Activated T-helper 2 cell treated with anti-CD3 and anti-CD28 coated beads, Interferon-gamma antibody, Interleukin-2, Interleukin-4, amounts not matched to agents 10 μg/mL and 5 μg/mL and 100 μg/mL, durations not matched to agents 14 hours and 24 hours and 36 hours (primary cell): ENCODE results near the gene SNX8. TPM values are rescaled to one million over a fixed set of nuclear protein-coding genes. Genes with fewer than 3 reads are reported as not detected.
"Not testable (repeated sequence)": the region's sequence is repeated elsewhere in the genome, so short reads cannot be mapped to it uniquely, and the experiment has no call there.

Experiments
- DNase-seq: peaks from one replicate; pipeline ENCODE4 v3.0.0; 2021; ENCODE audit warnings: low spot score
- H3K27ac Mint-ChIP-seq: one replicate; pipeline ENCODE4 v1.8.0; 2021; ENCODE audit warnings: mixed read lengths
- H3K27me3 Mint-ChIP-seq: one replicate; pipeline ENCODE4 v1.8.0; 2021; ENCODE audit warnings: low read depth, mixed read lengths
- H3K36me3 Mint-ChIP-seq: one replicate; pipeline ENCODE4 v1.8.0; 2021; ENCODE audit warnings: low read depth, mixed read lengths
- H3K4me1 Mint-ChIP-seq: one replicate; pipeline ENCODE4 v1.8.0; 2021; ENCODE audit warnings: low read depth, mixed read lengths
- H3K4me3 Mint-ChIP-seq: one replicate; pipeline ENCODE4 v1.8.0; 2021; ENCODE audit warnings: low read depth, mild to moderate bottlenecking, moderate library complexity, mixed read lengths
- H3K9me3 Mint-ChIP-seq: one replicate; pipeline ENCODE4 v1.8.0; 2021; ENCODE audit warnings: mixed read lengths
- intact Hi-C: fragments of 100-400 bp; cut with micrococcal nuclease; formaldehyde crosslinking; loops from one replicate; pipeline ENCODE4 v1.15.1; 2023
- total RNA-seq: library from RNA; stranded (reverse); gene quantifications from 2 replicates; pipeline ENCODE4 v1.2.3, GENCODE V29; 2022

The SNX8 gene
- total RNA-seq, 1 donor from 2014 or later: 38.7 TPM

GRCh38 chr7:2279896-2280295, 34.3 kb downstream of the SNX8 start:
- H3K27ac Mint-ChIP-seq: no peak overlapping the region
- intact Hi-C loops: no loop called here

GRCh38 chr7:2278026-2278425, 36.2 kb downstream of the SNX8 start:
- intact Hi-C loops: no loop called here
- H3K36me3 Mint-ChIP-seq: no peaks in the 10 kb centered on the region
- no peaks in the 10 kb centered on the region for H3K9me3 Mint-ChIP-seq
- H3K4me1 Mint-ChIP-seq: no peaks in the 10 kb centered on the region
- H3K4me3 Mint-ChIP-seq: no peak overlapping the region
- no peaks in the 10 kb centered on the region for H3K27me3 Mint-ChIP-seq
- no peak overlapping the region for H3K27ac Mint-ChIP-seq
- no peak for DNase-seq

More at GRCh38 chr7:2279896-2280295, 34.3 kb downstream of the SNX8 start:
- H3K4me3 Mint-ChIP-seq: no peak overlapping the region
- DNase-seq: no peak
- H3K4me1 Mint-ChIP-seq: no peaks in the 10 kb centered on the region
- no peaks in the 10 kb centered on the region for H3K36me3 Mint-ChIP-seq
- H3K9me3 Mint-ChIP-seq: no peaks in the 10 kb centered on the region
- no peaks in the 10 kb centered on the region for H3K27me3 Mint-ChIP-seq

GRCh38 chr7:2276107-2276506, 38.1 kb downstream of the SNX8 start:
- Mint-ChIP-seq H3K4me1 (no peaks in the 10 kb centered on the region), H3K36me3 (no peaks in the 10 kb centered on the region), H3K4me3 (no peak overlapping the region), H3K9me3 (no peaks in the 10 kb centered on the region), H3K27me3 (no peaks in the 10 kb centered on the region), H3K27ac (no peak overlapping the region)
- intact Hi-C loops: no loop called here
- DNase-seq: no peak

- Mint-ChIP-seq H3K36me3 (no peaks in the 10 kb centered on the region), H3K27me3 (no peaks in the 10 kb centered on the region), H3K9me3 (no peaks in the 10 kb centered on the region), H3K4me3 (no peak overlapping the region), H3K27ac (no peak overlapping the region), H3K4me1 (no peaks in the 10 kb centered on the region)
- no peak for DNase-seq
- intact Hi-C loops: no loop called here
Observed at GRCh38 chr7:2275101-2275500, 39.1 kb downstream of the SNX8 start.

- Mint-ChIP-seq H3K36me3 (no peaks in the 10 kb centered on the region), H3K4me1 (no peaks in the 10 kb centered on the region), H3K4me3 (no peak overlapping the region), H3K27me3 (no peaks in the 10 kb centered on the region), H3K27ac (no peak overlapping the region), H3K9me3 (no peaks in the 10 kb centered on the region)
- intact Hi-C loops: no loop called here
- DNase-seq: no peak
Observed at GRCh38 chr7:2274666-2275065, 39.6 kb downstream of the SNX8 start.

GRCh38 chr7:2273866-2274265, 40.4 kb downstream of the SNX8 start:
- Mint-ChIP-seq H3K27ac (no peak overlapping the region), H3K4me1 (no peaks in the 10 kb centered on the region), H3K36me3 (peaks cover 3% of the 10 kb centered on the region), H3K27me3 (no peaks in the 10 kb centered on the region), H3K9me3 (no peaks in the 10 kb centered on the region), H3K4me3 (no peak overlapping the region)
- intact Hi-C loops: no loop called here
- no peak for DNase-seq

GRCh38 chr7:2272031-2272430, 42.2 kb downstream of the SNX8 start:
- DNase-seq: no peak
- H3K36me3 Mint-ChIP-seq: peaks cover 3% of the 10 kb centered on the region
- H3K4me1 Mint-ChIP-seq: no peaks in the 10 kb centered on the region
- no peaks in the 10 kb centered on the region for H3K9me3 Mint-ChIP-seq
- H3K27ac Mint-ChIP-seq: no peak overlapping the region
- intact Hi-C loops: no loop called here
- H3K4me3 Mint-ChIP-seq: no peak overlapping the region
- H3K27me3 Mint-ChIP-seq: no peaks in the 10 kb centered on the region

- Mint-ChIP-seq H3K27ac (no peak overlapping the region), H3K4me3 (no peak overlapping the region), H3K4me1 (no peaks in the 10 kb centered on the region), H3K27me3 (no peaks in the 10 kb centered on the region), H3K9me3 (no peaks in the 10 kb centered on the region), H3K36me3 (peaks cover 3% of the 10 kb centered on the region)
- intact Hi-C loops: no loop called here
- no peak for DNase-seq
Observed at GRCh38 chr7:2271273-2272026, 42.8 kb downstream of the SNX8 start.

- no peak for DNase-seq
- no peak overlapping the region for H3K4me3 Mint-ChIP-seq
- no peaks in the 10 kb centered on the region for H3K4me1 Mint-ChIP-seq
- H3K27me3 Mint-ChIP-seq: no peaks in the 10 kb centered on the region
- H3K9me3 Mint-ChIP-seq: no peaks in the 10 kb centered on the region
- intact Hi-C loops: no loop called here
- H3K36me3 Mint-ChIP-seq: peaks cover 3% of the 10 kb centered on the region
- H3K27ac Mint-ChIP-seq: no peak overlapping the region
Observed at GRCh38 chr7:2270495-2270894, 43.7 kb downstream of the SNX8 start.

GRCh38 chr7:2269991-2270460, 44.2 kb downstream of the SNX8 start:
- DNase-seq: no peak
- no peaks in the 10 kb centered on the region for H3K4me1 Mint-ChIP-seq
- no peaks in the 10 kb centered on the region for H3K27me3 Mint-ChIP-seq
- peaks cover 3% of the 10 kb centered on the region for H3K36me3 Mint-ChIP-seq
- intact Hi-C loops: no loop called here
- no peak overlapping the region for H3K27ac Mint-ChIP-seq
- H3K4me3 Mint-ChIP-seq: no peak overlapping the region
- H3K9me3 Mint-ChIP-seq: no peaks in the 10 kb centered on the region

GRCh38 chr7:2269089-2269990, 44.9 kb downstream of the SNX8 start:
- H3K27ac Mint-ChIP-seq, H3K4me3 Mint-ChIP-seq, H3K4me1 Mint-ChIP-seq, H3K9me3 Mint-ChIP-seq, intact Hi-C loops, H3K27me3 Mint-ChIP-seq, H3K36me3 Mint-ChIP-seq, DNase-seq: not testable (repeated sequence)

- peaks cover 7% of the 10 kb centered on the region for H3K36me3 Mint-ChIP-seq
- H3K27me3 Mint-ChIP-seq: no peaks in the 10 kb centered on the region
- no peaks in the 10 kb centered on the region for H3K9me3 Mint-ChIP-seq
- no peak overlapping the region for H3K4me3 Mint-ChIP-seq
- peaks cover under 1% of the 10 kb centered on the region for H3K4me1 Mint-ChIP-seq
- no peak for DNase-seq
- intact Hi-C loops: no loop called here
- no peak overlapping the region for H3K27ac Mint-ChIP-seq
Observed at GRCh38 chr7:2266911-2267310, 47.3 kb downstream of the SNX8 start.

- H3K4me3 Mint-ChIP-seq: no peak overlapping the region
- peaks cover 4% of the 10 kb centered on the region for H3K36me3 Mint-ChIP-seq
- H3K9me3 Mint-ChIP-seq: no peaks in the 10 kb centered on the region
- H3K27ac Mint-ChIP-seq: no peak overlapping the region
- intact Hi-C loops: no loop called here
- DNase-seq: no peak
- H3K27me3 Mint-ChIP-seq: no peaks in the 10 kb centered on the region
- H3K4me1 Mint-ChIP-seq: peaks cover 6% of the 10 kb centered on the region
Observed at GRCh38 chr7:2264158-2264557, 50.1 kb downstream of the SNX8 start.
